ENCODE measurements around the gene INS. TPM values are rescaled to one million over a fixed set of nuclear protein-coding genes. Genes with fewer than 3 reads are reported as not detected.

Gene INS
- total and polyA plus RNA-seq, 2 of the 8 experiments (the other 6 are each of a cell fraction or from before 2014, with no cell fraction given): not detected

GRCh38 chr11:2167141-2168045 lies 6.4 kb upstream of the INS start:
- Histone ChIP-seq H3K27me3 (replicated peaks in 1 of 4; ENCODE audit: control insufficient read depth in 3 of 4, extremely low read depth in 1 of 4, insufficient read depth in 3 of 4, low read length in 3 of 4) (peaks cover 0 to 14% (median 0%) of the 10 kb centered on the region in 4 experiments; a peak in 3 of 7 replicates), H3K27ac (ENCODE audit: low read depth, low read length) (no peak overlapping the region), H3K14ac (ENCODE audit: insufficient read length) (no peak overlapping the region), H4K8ac (ENCODE audit: extremely low read depth, insufficient read depth, low read length) (peak overlapping the region; percentile 51), H2BK120ac (replicated peaks; ENCODE audit: low read depth, low read length) (no peak overlapping the region), H2BK5ac (ENCODE audit: low read depth, low read length) (no peak overlapping the region), H3K9ac (replicated peaks in 1 of 4; ENCODE audit: extremely low read depth in 1 of 4, low read depth in 3 of 4, low read length in 3 of 4) (no peak overlapping the region), H3K36me3 (ENCODE audit: control insufficient read depth in 2 of 4, insufficient read depth in 4 of 4, low read length in 3 of 4) (no peaks in the 10 kb centered on the region; a peak in 1 of 8 replicates), H2BK20ac (ENCODE audit: low read length) (no peak overlapping the region), H3K4me3 (ENCODE audit: extremely low read depth in 1 of 4, insufficient read depth in 2 of 4, low read depth in 3 of 4, low read length in 4 of 4) (no peak overlapping the region), H4K5ac (ENCODE audit: insufficient read length, low read depth, low read length) (no peak overlapping the region), H4K20me1 (replicated peaks in 1 of 2; ENCODE audit: control insufficient read depth in 1 of 2, insufficient read depth in 2 of 2, low read length in 2 of 2) (no peaks in the 10 kb centered on the region), H3K79me1 (ENCODE audit: low read depth, low read length) (no peaks in the 10 kb centered on the region), H3K79me2 (ENCODE audit: control insufficient read depth in 1 of 2, insufficient read depth in 2 of 2, low read length in 2 of 2) (no peaks in the 10 kb centered on the region), H2BK15ac (ENCODE audit: low read length) (no peak overlapping the region), H2AFZ (ENCODE audit: low read length) (no peak overlapping the region), H3K4me2 (ENCODE audit: insufficient read depth in 1 of 2, low read depth in 2 of 2, low read length in 2 of 2) (no peak overlapping the region), H3K4me1 (replicated peaks in 1 of 4; ENCODE audit: control insufficient read depth in 3 of 4, insufficient read depth in 4 of 4, low read length in 3 of 4) (peaks cover 0 to 6% (median 1%) of the 10 kb centered on the region in 4 experiments; a peak in 2 of 7 replicates), H2BK12ac (ENCODE audit: low read depth, low read length) (no peak overlapping the region), H4K91ac (replicated peaks; ENCODE audit: insufficient read length, low read length) (no peak overlapping the region), H3K23ac (ENCODE audit: insufficient read length) (no peak overlapping the region), H3K23me2 (ENCODE audit: low read depth, low read length) (no peaks in the 10 kb centered on the region), H2AK5ac (ENCODE audit: low read depth, low read length) (0 out of 2 replicates have a peak overlapping the region, but pooled peaks have one; percentile 40), H3K18ac (ENCODE audit: extremely low read depth, low read length) (no peak overlapping the region), H3K9me3 (ENCODE audit: insufficient read depth in 2 of 2, low read depth in 1 of 2, low read length in 1 of 2) (no peaks in the 10 kb centered on the region), H3K4ac (replicated peaks; ENCODE audit: insufficient read length, low read depth, low read length) (no peak overlapping the region), H3K56ac (replicated peaks; ENCODE audit: insufficient read length, low read depth, low read length) (no peak overlapping the region)
- CTCF ChIA-PET (ENCODE audit: partially characterized antibody): interaction anchor here (0.8 to 20.6 kb wide), 11 partner anchors 13 to 364 kb away, joined by 3 to 244 read pairs (median 5); partner anchors contain the start of gene INS
- POLR2A ChIA-PET (ENCODE audit: partially characterized antibody): interaction anchor here (1.4 kb wide), 1 partner anchor 137 kb away, joined by 3 read pairs; no protein-coding TSS in a partner anchor
- DNase-seq (ENCODE audit: low read depth in 1 of 2, low spot score in 2 of 2) (no peak), FAIRE-seq (no peak)
- 89% methylated on average over 24 of the region's 31 CpGs; no CpG with 5 or more reads in 1 of the 2 experiments for WGBS, 2 experiments (ENCODE audit: extremely low coverage in 1 of 2, insufficient coverage in 1 of 2, insufficient read length in 1 of 2, insufficient replicate concordance in 2 of 2, low coverage in 1 of 2, low lambda C conversion rate in 2 of 2, missing lambda C conversion rate in 1 of 2)
- TF ChIP-seq JUND (IDR thresholded peaks at IDR 0.05; ENCODE audit: low read length): no peak
- TF ChIP-seq RAD21 (IDR thresholded peaks at IDR 0.05 in 1 of 2, conservative IDR thresholded peaks at IDR 0.05 in 1 of 2; ENCODE audit: low read depth in 2 of 2, low read length in 2 of 2): no peak
- TF ChIP-seq USF2 (IDR thresholded peaks at IDR 0.05; ENCODE audit: low read length): no peak

Data from H1 (cell line).